Measurements from ENCODE around the gene CDH15.

DNA sequence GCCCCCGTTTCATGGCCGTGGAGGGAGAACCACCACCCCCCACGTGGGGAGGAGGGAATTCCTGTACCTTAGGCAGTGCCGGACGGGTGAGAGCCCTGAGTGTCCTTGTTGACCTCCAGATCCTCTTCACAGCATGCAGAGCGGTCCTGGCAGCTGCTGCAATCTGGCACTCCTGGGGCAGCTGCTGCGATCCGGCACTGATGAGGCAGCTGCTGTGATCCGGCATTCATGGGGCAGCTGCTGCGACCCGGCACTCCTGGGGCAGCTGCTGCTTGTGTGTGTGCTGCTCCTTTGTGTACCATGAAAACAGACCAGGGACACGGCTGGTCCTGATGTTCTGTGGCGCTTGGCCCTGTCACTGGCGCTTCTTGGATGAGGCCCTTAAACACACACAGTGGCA lies 58.7 kb downstream of the CDH15 start:
- TF ChIP-seq CTCF (IDR thresholded peaks at IDR 0.05; ENCODE audit: insufficient read depth, low read length, poor library complexity, severe bottlenecking) = no peak
- no peak for TF ChIP-seq EZH2phosphoT487 (conservative IDR thresholded peaks at IDR 0.05; ENCODE audit: low read length)

Data from SU-DHL-6 (cell line).